H1 (cell line): Measurements from ENCODE around the gene POLL. TPM values are rescaled to one million over a fixed set of nuclear protein-coding genes. Genes with fewer than 3 reads are reported as not detected.

Experiments
- CTCF ChIA-PET: fragments of 300-600 bp; sonication (Branson Sonifier 250); formaldehyde crosslinking; loops from one replicate; lab custom pipeline; 2021; ENCODE audit not compliant: partially characterized antibody; lab: Charles Lee
- POLR2A ChIA-PET: fragments of 300-600 bp; sonication (Branson Sonifier 250); formaldehyde crosslinking; loops from one replicate; lab custom pipeline; 2021; ENCODE audit warnings: inconsistent platforms; ENCODE audit not compliant: partially characterized antibody; lab: Charles Lee
- DNase-seq, 2 experiments: peaks; one replicate each; pipeline versions ENCODE4 v3.0.0 to v3.0.0-alpha.2; 2010 to 2022; ENCODE audit warnings: low spot score in 2 of 2, low read depth in 1 of 2, mixed read lengths in 1 of 2
- FAIRE-seq: peaks from 2 replicates; lab custom pipeline; 2011; peaks lifted over from hg19 to GRCh38; lab: Jason Lieb, UNC
- H2AFZ ChIP-seq: 2 replicates; pipeline ENCODE4 v1.8.1; 2012; ENCODE audit warnings: low read length, inconsistent platforms
- H2AK5ac ChIP-seq: 2 replicates; pipeline ENCODE4 v1.6.1; 2013; ENCODE audit warnings: low read depth, low read length
- H2BK120ac ChIP-seq: replicated peaks from 2 replicates; pipeline ENCODE3; 2013; ENCODE audit warnings: low read depth, low read length, inconsistent platforms
- H2BK12ac ChIP-seq: 2 replicates; pipeline ENCODE4 v1.6.1; 2013; ENCODE audit warnings: low read depth, low read length
- H2BK15ac ChIP-seq: 2 replicates; pipeline ENCODE4 v1.6.1; 2013; ENCODE audit warnings: low read length
- H2BK20ac ChIP-seq: 2 replicates; pipeline ENCODE4 v1.6.1; 2013; ENCODE audit warnings: low read length
- H2BK5ac ChIP-seq: 2 replicates; pipeline ENCODE4 v1.6.1; 2013; ENCODE audit warnings: low read depth, low read length
- H3K14ac ChIP-seq: 2 replicates; pipeline ENCODE4 v1.6.1; 2013; ENCODE audit warnings: inconsistent platforms; ENCODE audit not compliant: insufficient read length
- H3K18ac ChIP-seq: 2 replicates; pipeline ENCODE4 v1.6.1; 2013; ENCODE audit warnings: low read length; ENCODE audit errors: extremely low read depth
- H3K23ac ChIP-seq: 2 replicates; pipeline ENCODE4 v1.6.1; 2013; ENCODE audit warnings: inconsistent platforms; ENCODE audit not compliant: insufficient read length
- H3K23me2 ChIP-seq: 2 replicates; pipeline ENCODE4 v1.6.1; 2013; ENCODE audit warnings: low read depth, low read length
- H3K27ac ChIP-seq: 2 replicates; pipeline ENCODE4 v1.6.1; 2011; ENCODE audit warnings: low read depth, low read length, inconsistent platforms
- H3K27me3 ChIP-seq, 4 experiments: replicated peaks in 1 of 4; 1 replicate in 1 of 4; 2 replicates in 3 of 4; pipeline versions ENCODE4 v1.6.1 to v1.8.1; 2011 to 2013; ENCODE audit warnings: low read length in 3 of 4, mild to moderate bottlenecking in 3 of 4, inconsistent platforms in 2 of 4, mixed read lengths in 2 of 4, moderate library complexity in 1 of 4; ENCODE audit not compliant: control insufficient read depth in 3 of 4, insufficient read depth in 3 of 4; ENCODE audit errors: extremely low read depth in 1 of 4
- H3K36me3 ChIP-seq, 4 experiments: 2 replicates each; pipeline versions ENCODE4 v1.6.1 to v1.8.1; 2011 to 2013; ENCODE audit warnings: mild to moderate bottlenecking in 4 of 4, low read length in 3 of 4, moderate library complexity in 2 of 4, control low read depth in 1 of 4, inconsistent platforms in 1 of 4; ENCODE audit not compliant: insufficient read depth in 4 of 4, control insufficient read depth in 2 of 4
- H3K4ac ChIP-seq: replicated peaks from 2 replicates; pipeline ENCODE3; 2013; ENCODE audit warnings: low read length, low read depth, mixed read lengths, inconsistent platforms; ENCODE audit not compliant: insufficient read length
- H3K4me1 ChIP-seq, 4 experiments: replicated peaks in 1 of 4; 1 replicate in 1 of 4; 2 replicates in 3 of 4; pipeline versions ENCODE4 v1.6.1 to v1.8.1; 2011 to 2013; ENCODE audit warnings: low read length in 3 of 4, inconsistent platforms in 2 of 4, mixed read lengths in 1 of 4; ENCODE audit not compliant: insufficient read depth in 4 of 4, control insufficient read depth in 3 of 4
- H3K4me2 ChIP-seq, 2 experiments: 2 replicates each; pipeline versions ENCODE4 v1.6.1 to v1.8.1; 2011 to 2013; ENCODE audit warnings: low read depth in 2 of 2, low read length in 2 of 2, control low read depth in 1 of 2, inconsistent platforms in 1 of 2, mild to moderate bottlenecking in 1 of 2; ENCODE audit not compliant: insufficient read depth in 1 of 2
- H3K4me3 ChIP-seq, 4 experiments: fragments of 200-600, 300-600 bp in 1 of 4; sonication (generic), shearing (Covaris generic), sonication (Bioruptor Twin) in 1 of 4; 2 replicates each; pipeline versions ENCODE4 v1.5.1 to v1.8.1; 2011 to 2016; ENCODE audit warnings: low read length in 4 of 4, low read depth in 3 of 4, control low read depth in 2 of 4, inconsistent platforms in 2 of 4, mild to moderate bottlenecking in 2 of 4, mixed read lengths in 1 of 4, moderate library complexity in 1 of 4; ENCODE audit not compliant: insufficient read depth in 2 of 4; ENCODE audit errors: extremely low read depth in 1 of 4
- H3K56ac ChIP-seq: replicated peaks from 2 replicates; pipeline ENCODE3; 2013; ENCODE audit warnings: low read depth, mild to moderate bottlenecking, mixed read lengths, low read length, inconsistent platforms; ENCODE audit not compliant: insufficient read length
- H3K79me1 ChIP-seq: 2 replicates; pipeline ENCODE4 v1.6.1; 2013; ENCODE audit warnings: low read depth, low read length, control low read depth
- H3K79me2 ChIP-seq, 2 experiments: 2 replicates each; pipeline versions ENCODE4 v1.6.1 to v1.8.1; 2012 to 2013; ENCODE audit warnings: low read length in 2 of 2, mild to moderate bottlenecking in 2 of 2, inconsistent platforms in 1 of 2; ENCODE audit not compliant: insufficient read depth in 2 of 2, control insufficient read depth in 1 of 2
- H3K9ac ChIP-seq, 4 experiments: replicated peaks in 1 of 4; 1 replicate in 1 of 4; 2 replicates in 3 of 4; pipeline versions ENCODE4 v1.6.1 to v1.8.1; 2011 to 2013; ENCODE audit warnings: low read depth in 3 of 4, low read length in 3 of 4, control low read depth in 2 of 4, mild to moderate bottlenecking in 2 of 4, moderate library complexity in 2 of 4, inconsistent platforms in 1 of 4; ENCODE audit errors: extremely low read depth in 1 of 4
- H3K9me3 ChIP-seq, 2 experiments: 2 replicates each; pipeline versions ENCODE4 v1.6.1 to v1.8.1; 2012 to 2013; ENCODE audit warnings: mild to moderate bottlenecking in 2 of 2, moderate library complexity in 2 of 2, control low read depth in 1 of 2, inconsistent platforms in 1 of 2, low read depth in 1 of 2, low read length in 1 of 2, mixed read lengths in 1 of 2; ENCODE audit not compliant: insufficient read depth in 2 of 2
- H4K20me1 ChIP-seq, 2 experiments: replicated peaks in 1 of 2; 2 replicates each; pipeline versions ENCODE3 to v1.8.1; 2011 to 2013; ENCODE audit warnings: inconsistent platforms in 2 of 2, low read length in 2 of 2, mild to moderate bottlenecking in 1 of 2; ENCODE audit not compliant: insufficient read depth in 2 of 2, control insufficient read depth in 1 of 2
- H4K5ac ChIP-seq: 2 replicates; pipeline ENCODE4 v1.6.1; 2013; ENCODE audit warnings: low read length, low read depth, mixed read lengths, inconsistent platforms; ENCODE audit not compliant: insufficient read length
- H4K8ac ChIP-seq: 2 replicates; pipeline ENCODE4 v1.8.0; 2013; ENCODE audit warnings: mild to moderate bottlenecking, moderate library complexity, low read length, inconsistent platforms; ENCODE audit not compliant: insufficient read depth; ENCODE audit errors: extremely low read depth
- H4K91ac ChIP-seq: replicated peaks from 2 replicates; pipeline ENCODE3; 2013; ENCODE audit warnings: low read length, mixed read lengths, inconsistent platforms; ENCODE audit not compliant: insufficient read length
- ATF3 ChIP-seq: IDR thresholded peaks from 2 replicates; pipeline ENCODE4 v1.6.1; 2011; ENCODE audit warnings: low read depth, mild to moderate bottlenecking, low read length; ENCODE audit not compliant: insufficient read depth
- CHD1 ChIP-seq: IDR thresholded peaks from 2 replicates; pipeline ENCODE4 v1.6.1; 2012; ENCODE audit warnings: low read depth, low read length, improper control_type of control experiment
- CHD2 ChIP-seq: IDR thresholded peaks from 2 replicates; pipeline ENCODE4 v1.6.1; 2012; ENCODE audit warnings: low read length, improper control_type of control experiment
- CTCF ChIP-seq, 3 experiments: IDR thresholded peaks; 1 replicate in 2 of 3; 2 replicates in 1 of 3; pipeline versions ENCODE4 v1.5.1 to v1.6.1; 2011; ENCODE audit warnings: low read length in 3 of 3, mild to moderate bottlenecking in 3 of 3, inconsistent platforms in 2 of 3, low read depth in 1 of 3, moderate library complexity in 1 of 3; ENCODE audit not compliant: insufficient read depth in 1 of 3; ENCODE audit errors: control extremely low read depth in 1 of 3
- GABPA ChIP-seq: IDR thresholded peaks from 2 replicates; pipeline ENCODE4 v1.6.1; 2011; ENCODE audit warnings: mild to moderate bottlenecking, low read length, moderate library complexity, borderline replicate concordance; ENCODE audit not compliant: insufficient read depth
- JUND ChIP-seq: IDR thresholded peaks from 2 replicates; pipeline ENCODE4 v1.6.1; 2011; ENCODE audit warnings: mild to moderate bottlenecking, improper control_type of control experiment, low read length
- KDM4A ChIP-seq: IDR thresholded peaks from one replicate; pipeline ENCODE4 v1.7.1; 2012; ENCODE audit warnings: low read depth, mild to moderate bottlenecking, moderate library complexity, low read length, inconsistent platforms; ENCODE audit not compliant: severe bottlenecking
- POLR2AphosphoS5 ChIP-seq: IDR thresholded peaks from 2 replicates; pipeline ENCODE4 v1.6.1; 2011; ENCODE audit warnings: low read depth, low read length
- SP4 ChIP-seq: IDR thresholded peaks from 2 replicates; pipeline ENCODE4 v1.6.1; 2012; ENCODE audit warnings: low read length, inconsistent platforms
- TBP ChIP-seq: IDR thresholded peaks from 2 replicates; pipeline ENCODE4 v1.6.1; 2011; ENCODE audit warnings: low read depth, low read length, improper control_type of control experiment
- ZNF274 ChIP-seq: IDR thresholded peaks from 2 replicates; pipeline ENCODE4 v1.7.0; 2012; ENCODE audit warnings: low read length, borderline replicate concordance; ENCODE audit errors: extremely low read depth
- WGBS, 2 experiments: shearing (Covaris generic) in 1 of 2; methylation state at CpG; one replicate each; pipeline versions ENCODE4 v1.1.6 to v1.1.7; 2013 to 2015; ENCODE audit warnings: low lambda C conversion rate in 2 of 2, mixed read lengths in 2 of 2, inconsistent platforms in 1 of 2, low coverage in 1 of 2, missing lambda C conversion rate in 1 of 2; ENCODE audit not compliant: insufficient replicate concordance in 2 of 2, insufficient coverage in 1 of 2, insufficient read length in 1 of 2; ENCODE audit errors: extremely low coverage in 1 of 2, missing lambda C conversion rate in 1 of 2; 5-methylcytosine and 5-hydroxymethylcytosine counted together
- polyA plus RNA-seq, 7 experiments: library from polyadenylated mRNA; depleted of rRNA in 3 of 7; stranded (reverse) in 5 of 7; unstranded in 2 of 7; fragments of >200 nt in 5 of 7; fragments of 200-250 nt in 2 of 7; gene quantifications; 1 replicate in 5 of 7; 2 replicates in 1 of 7; 4 replicates in 1 of 7; pipeline versions ENCODE4 v1.2.1 to v1.2.3, GENCODE V29; 2011 to 2013; ENCODE audit warnings: missing spikeins in 2 of 7, mixed read lengths in 2 of 7
- total RNA-seq: library from RNA; stranded (reverse); fragmentation: NEBNext Ultra II Directional; extraction: Animal tissue kit (Norgen Biotek cat#: 25700); gene quantifications from 2 replicates; pipeline ENCODE4 v1.2.1, GENCODE V29; 2021

POLL gene
- total and polyA plus RNA-seq, 2 of the 8 experiments (the other 6 are each of a cell fraction or from before 2014, with no cell fraction given) = 26.1 to 45.9 TPM

- Histone ChIP-seq H2BK15ac (no peak overlapping the region), H3K23ac (no peak overlapping the region), H2AFZ (no peak overlapping the region), H3K4me2 (no peak overlapping the region), H2BK20ac (no peak overlapping the region), H2BK5ac (no peak overlapping the region), H2AK5ac (no peak overlapping the region), H3K4me1 (peaks cover 0 to 6% (median 3%) of the 10 kb centered on the region in 4 experiments; a peak in 4 of 7 replicates), H3K27ac (no peak overlapping the region), H3K4me3 (no peak overlapping the region), H3K36me3 (no peaks in the 10 kb centered on the region), H2BK12ac (no peak overlapping the region), H3K14ac (no peak overlapping the region), H3K18ac (no peak overlapping the region), H3K27me3 (peaks cover 1 to 15% (median 14%) of the 10 kb centered on the region in 4 experiments), H3K4ac (no peak overlapping the region), H4K91ac (no peak overlapping the region), H2BK120ac (no peak overlapping the region), H3K23me2 (no peaks in the 10 kb centered on the region; the same call in 1 of the 2 replicates), H3K79me2 (no peaks in the 10 kb centered on the region), H4K5ac (no peak overlapping the region), H3K56ac (no peak overlapping the region), H4K8ac (no peak overlapping the region), H3K9ac (no peak overlapping the region), H3K79me1 (no peaks in the 10 kb centered on the region), H4K20me1 (peaks cover 0 to 4% of the 10 kb centered on the region in 2 experiments), H3K9me3 (no peaks in the 10 kb centered on the region)
- FAIRE-seq (no peak), DNase-seq (no peak)
- ChIA-PET CTCF (interaction anchor here (0.9 to 8.5 kb wide), 9 partner anchors 8 to 401 kb away, joined by 3 to 65 read pairs (median 6); no protein-coding TSS in a partner anchor), POLR2A (interaction anchor here (2.8 kb wide), 1 partner anchor 11 kb away, joined by 9 read pairs; no protein-coding TSS in a partner anchor)
- 93% methylated on average over 5 of the region's 5 CpGs; no CpG with 5 or more reads in 1 of the 2 experiments for WGBS, 2 experiments
- TF ChIP-seq TBP (no peak), ZNF274 (no peak), CHD1 (no peak), ATF3 (no peak), KDM4A (no peak), SP4 (no peak), GABPA (no peak), CTCF (IDR thresholded peaks at IDR 0.05; ENCODE audit: control extremely low read depth in 1 of 3, insufficient read depth in 1 of 3, low read depth in 1 of 3, low read length in 3 of 3) (no peak), POLR2AphosphoS5 (no peak), CHD2 (no peak), JUND (no peak)
Measured at GRCh38 chr10:101562231-101562630, 25.8 kb downstream of the POLL start.
